Measurements from ENCODE around the gene IGF2BP3.
A peak's percentile ranks its signal among the peaks of the same experiment; 100 is the strongest.

IGF2BP3 gene

DNA sequence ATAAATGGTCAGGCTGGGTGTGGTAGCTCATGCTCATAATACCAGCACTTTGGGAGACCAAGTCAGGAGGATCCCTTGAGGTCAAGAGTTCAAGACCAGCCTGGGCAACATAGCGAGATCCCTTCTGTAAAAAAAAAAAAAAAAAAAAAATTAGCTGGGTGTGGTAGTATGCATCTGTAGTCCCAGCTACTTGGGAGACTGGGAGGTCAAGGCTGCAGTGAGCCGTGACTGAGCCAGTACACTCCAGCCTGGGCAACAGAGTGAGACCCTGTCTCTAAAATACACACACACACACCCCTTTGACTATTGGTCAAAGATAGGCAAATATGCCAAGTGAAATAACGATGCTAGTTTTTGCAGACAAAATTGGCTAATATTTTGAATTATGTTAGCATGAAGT, 80.6 kb downstream of the IGF2BP3 start:
- Histone ChIP-seq H2AFZ (ENCODE audit: low read depth, low read length) (no peak overlapping the region), H3K4me1 (ENCODE audit: control insufficient read depth, insufficient read depth, low read depth, low read length) (peaks cover 16% of the 10 kb centered on the region), H2BK12ac (ENCODE audit: low read length in 2 of 2) (no peak overlapping the region), H3K4ac (ENCODE audit: low read depth in 1 of 2, low read length in 2 of 2) (no peak overlapping the region), H3K4me2 (ENCODE audit: low read length, poor library complexity, severe bottlenecking) (no peak overlapping the region), H3K18ac (ENCODE audit: low read depth in 1 of 2, low read length in 2 of 2) (no peak overlapping the region), H2BK120ac (ENCODE audit: low read depth, low read length) (no peak overlapping the region), H4K8ac (ENCODE audit: low read length) (no peak overlapping the region), H3K14ac (ENCODE audit: low read length in 2 of 2) (no peak overlapping the region), H2AK5ac (ENCODE audit: low read length, severe bottlenecking) (no peak overlapping the region), H3K4me3 (ENCODE audit: insufficient read depth in 1 of 2, low read depth in 1 of 2, low read length in 2 of 2) (no peak overlapping the region), H4K91ac (ENCODE audit: low read length) (no peak overlapping the region), H3K9ac (ENCODE audit: low read length) (no peak overlapping the region), H3K23ac (ENCODE audit: low read length in 2 of 2) (no peak overlapping the region), H3K79me1 (replicated peaks; ENCODE audit: low read length, poor library complexity, severe bottlenecking) (peaks cover 13% of the 10 kb centered on the region), H3K27me3 (ENCODE audit: control insufficient read depth in 1 of 2, insufficient read depth in 1 of 2, low read length in 2 of 2) (no peaks in the 10 kb centered on the region), H3K27ac (ENCODE audit: low read length, poor library complexity, severe bottlenecking) (no peak overlapping the region), H2BK5ac (ENCODE audit: low read depth, low read length, poor library complexity, severe bottlenecking) (no peak overlapping the region), H3K36me3 (ENCODE audit: control insufficient read depth in 1 of 2, insufficient read depth in 2 of 2, low read depth in 1 of 2, low read length in 2 of 2) (peaks cover 0 to 2% of the 10 kb centered on the region in 2 experiments), H2BK15ac (ENCODE audit: low read depth, poor library complexity, severe bottlenecking) (no peak overlapping the region), H3K9me3 (ENCODE audit: control insufficient read depth, low read length) (no peaks in the 10 kb centered on the region)
- DNase-seq: no peak
- 100% methylated on average over 2 of the region's 3 CpGs for WGBS

GRCh38 chr7:23387583-23387982, 82.7 kb downstream of the IGF2BP3 start:
- peaks cover 13% of the 10 kb centered on the region for H3K4me1 ChIP-seq (ENCODE audit: control insufficient read depth, insufficient read depth, low read depth, low read length)

DNA sequence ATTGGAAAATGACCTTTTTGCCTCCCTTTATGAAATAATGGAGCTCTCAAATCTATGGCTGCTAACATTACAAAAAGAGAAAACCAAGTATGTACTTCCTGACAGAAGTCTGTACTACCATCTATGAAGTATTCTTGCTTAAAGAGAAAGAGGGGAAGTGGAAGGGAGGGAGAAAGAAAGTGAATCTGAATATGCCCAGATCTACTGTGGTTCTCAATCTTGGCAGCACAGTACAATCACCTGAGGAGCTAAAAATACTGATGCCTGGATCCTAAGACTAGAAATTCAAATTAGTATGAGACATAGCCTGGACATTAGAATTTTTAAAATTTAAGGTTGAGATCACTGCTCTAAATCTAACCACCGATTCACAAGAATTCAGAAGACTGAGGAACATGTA, 85.2 kb downstream of the IGF2BP3 start:
- H4K91ac ChIP-seq (ENCODE audit: low read length): no peak overlapping the region

More at GRCh38 chr7:23387583-23387982, 82.7 kb downstream of the IGF2BP3 start:
- Histone ChIP-seq H2AFZ (ENCODE audit: low read depth, low read length) (no peak overlapping the region), H4K91ac (ENCODE audit: low read length) (no peak overlapping the region), H4K8ac (ENCODE audit: low read length) (no peak overlapping the region), H3K4me3 (ENCODE audit: insufficient read depth in 1 of 2, low read depth in 1 of 2, low read length in 2 of 2) (no peak overlapping the region), H2BK15ac (ENCODE audit: low read depth, poor library complexity, severe bottlenecking) (no peak overlapping the region), H3K9me3 (ENCODE audit: control insufficient read depth, low read length) (no peaks in the 10 kb centered on the region), H3K79me1 (replicated peaks; ENCODE audit: low read length, poor library complexity, severe bottlenecking) (peaks cover 7% of the 10 kb centered on the region), H3K23ac (ENCODE audit: low read length in 2 of 2) (no peak overlapping the region), H3K27me3 (ENCODE audit: control insufficient read depth in 1 of 2, insufficient read depth in 1 of 2, low read length in 2 of 2) (no peaks in the 10 kb centered on the region), H2BK120ac (ENCODE audit: low read depth, low read length) (no peak overlapping the region), H2BK12ac (ENCODE audit: low read length in 2 of 2) (no peak overlapping the region), H3K27ac (ENCODE audit: low read length, poor library complexity, severe bottlenecking) (no peak overlapping the region), H2BK5ac (ENCODE audit: low read depth, low read length, poor library complexity, severe bottlenecking) (no peak overlapping the region), H3K18ac (ENCODE audit: low read depth in 1 of 2, low read length in 2 of 2) (no peak overlapping the region), H3K9ac (ENCODE audit: low read length) (no peak overlapping the region), H2AK5ac (ENCODE audit: low read length, severe bottlenecking) (no peak overlapping the region), H3K4ac (ENCODE audit: low read depth in 1 of 2, low read length in 2 of 2) (no peak overlapping the region), H3K36me3 (ENCODE audit: control insufficient read depth in 1 of 2, insufficient read depth in 2 of 2, low read depth in 1 of 2, low read length in 2 of 2) (no peaks in the 10 kb centered on the region), H3K14ac (ENCODE audit: low read length in 2 of 2) (no peak overlapping the region), H3K4me2 (ENCODE audit: low read length, poor library complexity, severe bottlenecking) (no peak overlapping the region)
- 86% methylated on average over 1 of the region's 1 CpG for WGBS
- DNase-seq: no peak

DNA sequence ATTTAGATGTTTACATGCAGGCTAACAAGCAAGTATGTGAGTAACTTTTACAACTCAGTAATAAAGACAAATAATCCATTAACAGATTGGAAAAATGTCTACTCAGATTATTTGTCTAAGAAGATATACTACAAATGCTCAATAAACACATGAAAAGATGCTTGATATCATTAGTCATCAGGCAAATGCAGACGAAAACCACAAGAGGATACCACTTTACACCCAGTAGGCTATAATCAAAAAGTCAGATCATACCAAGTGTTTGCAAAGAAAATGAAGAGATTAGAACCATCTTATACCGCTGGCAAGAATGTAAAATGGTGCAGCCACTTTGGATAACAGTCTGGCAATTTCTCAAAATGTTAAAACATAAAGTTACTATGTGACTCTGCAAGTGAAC, 87.1 kb downstream of the IGF2BP3 start:
- no peak overlapping the region for H4K8ac ChIP-seq (ENCODE audit: low read length)
- H3K9ac ChIP-seq (ENCODE audit: low read length): no peak overlapping the region
- H2BK15ac ChIP-seq (ENCODE audit: low read depth, poor library complexity, severe bottlenecking): no peak overlapping the region
- H2BK12ac ChIP-seq (ENCODE audit: low read length in 2 of 2): no peak overlapping the region
- H2BK5ac ChIP-seq (ENCODE audit: low read depth, low read length, poor library complexity, severe bottlenecking): no peak overlapping the region
- H3K27me3 ChIP-seq (ENCODE audit: control insufficient read depth in 1 of 2, insufficient read depth in 1 of 2, low read length in 2 of 2): no peaks in the 10 kb centered on the region
- no peak overlapping the region for H2AK5ac ChIP-seq (ENCODE audit: low read length, severe bottlenecking)
- no peak overlapping the region for H2AFZ ChIP-seq (ENCODE audit: low read depth, low read length)
- H2BK120ac ChIP-seq (ENCODE audit: low read depth, low read length): no peak overlapping the region
- no peaks in the 10 kb centered on the region for H3K36me3 ChIP-seq (ENCODE audit: control insufficient read depth in 1 of 2, insufficient read depth in 2 of 2, low read depth in 1 of 2, low read length in 2 of 2)
- H3K14ac ChIP-seq (ENCODE audit: low read length in 2 of 2): no peak overlapping the region
- no peak overlapping the region for H3K18ac ChIP-seq (ENCODE audit: low read depth in 1 of 2, low read length in 2 of 2)
- H3K27ac ChIP-seq (ENCODE audit: low read length, poor library complexity, severe bottlenecking): peak overlapping the region; percentile 47
- peaks cover 12% of the 10 kb centered on the region for H3K79me1 ChIP-seq (replicated peaks; ENCODE audit: low read length, poor library complexity, severe bottlenecking)
- H3K4me1 ChIP-seq (ENCODE audit: control insufficient read depth, insufficient read depth, low read depth, low read length): peaks cover 13% of the 10 kb centered on the region
- 78% methylated on average over 1 of the region's 2 CpGs for WGBS
- H4K91ac ChIP-seq (ENCODE audit: low read length): no peak overlapping the region
- H3K9me3 ChIP-seq (ENCODE audit: control insufficient read depth, low read length): no peaks in the 10 kb centered on the region
- no peak overlapping the region for H3K4me3 ChIP-seq (ENCODE audit: insufficient read depth in 1 of 2, low read depth in 1 of 2, low read length in 2 of 2)
- H3K23ac ChIP-seq (ENCODE audit: low read length in 2 of 2): no peak overlapping the region
- no peak overlapping the region for H3K4me2 ChIP-seq (ENCODE audit: low read length, poor library complexity, severe bottlenecking)
- H3K4ac ChIP-seq (ENCODE audit: low read depth in 1 of 2, low read length in 2 of 2): no peak overlapping the region
- peak; percentile 56 for DNase-seq

More for the DNA sequence above, 85.2 kb downstream of the IGF2BP3 start:
- H4K8ac ChIP-seq (ENCODE audit: low read length): no peak overlapping the region
- no peak overlapping the region for H2BK15ac ChIP-seq (ENCODE audit: low read depth, poor library complexity, severe bottlenecking)
- H2AK5ac ChIP-seq (ENCODE audit: low read length, severe bottlenecking): no peak overlapping the region
- H3K4me1 ChIP-seq (ENCODE audit: control insufficient read depth, insufficient read depth, low read depth, low read length): peaks cover 11% of the 10 kb centered on the region
- no peak overlapping the region for H3K9ac ChIP-seq (ENCODE audit: low read length)
- DNase-seq: no peak
- 100% methylated on average over 1 of the region's 1 CpG for WGBS
- no peak overlapping the region for H2AFZ ChIP-seq (ENCODE audit: low read depth, low read length)
- no peaks in the 10 kb centered on the region for H3K27me3 ChIP-seq (ENCODE audit: control insufficient read depth in 1 of 2, insufficient read depth in 1 of 2, low read length in 2 of 2)
- no peak overlapping the region for H2BK12ac ChIP-seq (ENCODE audit: low read length in 2 of 2)
- H2BK120ac ChIP-seq (ENCODE audit: low read depth, low read length): no peak overlapping the region
- H3K4me3 ChIP-seq (ENCODE audit: insufficient read depth in 1 of 2, low read depth in 1 of 2, low read length in 2 of 2): no peak overlapping the region
- H3K23ac ChIP-seq (ENCODE audit: low read length in 2 of 2): no peak overlapping the region
- H3K79me1 ChIP-seq (replicated peaks; ENCODE audit: low read length, poor library complexity, severe bottlenecking): peaks cover 9% of the 10 kb centered on the region
- no peak overlapping the region for H2BK5ac ChIP-seq (ENCODE audit: low read depth, low read length, poor library complexity, severe bottlenecking)
- no peak overlapping the region for H3K4me2 ChIP-seq (ENCODE audit: low read length, poor library complexity, severe bottlenecking)
- H3K9me3 ChIP-seq (ENCODE audit: control insufficient read depth, low read length): no peaks in the 10 kb centered on the region
- H3K18ac ChIP-seq (ENCODE audit: low read depth in 1 of 2, low read length in 2 of 2): no peak overlapping the region
- no peaks in the 10 kb centered on the region for H3K36me3 ChIP-seq (ENCODE audit: control insufficient read depth in 1 of 2, insufficient read depth in 2 of 2, low read depth in 1 of 2, low read length in 2 of 2)
- no peak overlapping the region for H3K4ac ChIP-seq (ENCODE audit: low read depth in 1 of 2, low read length in 2 of 2)
- no peak overlapping the region for H3K27ac ChIP-seq (ENCODE audit: low read length, poor library complexity, severe bottlenecking)
- H3K14ac ChIP-seq (ENCODE audit: low read length in 2 of 2): no peak overlapping the region

Data from mesenchymal stem cell (in vitro differentiated cells and primary cell).